KMS-11 (cell line): ENCODE measurements around the gene UBN2.

Source experiments
- H2AFZ ChIP-seq: fragments of 200-600 bp; sonication (generic); 2 replicates; pipeline ENCODE4 v1.6.1; 2016; ENCODE audit warnings: antibody characterized with exemption, mixed run types, low read depth
- H3K27ac ChIP-seq: fragments of 200-600 bp; sonication (generic); 2 replicates; pipeline ENCODE4 v1.6.1; 2016; ENCODE audit warnings: mild to moderate bottlenecking, mixed run types
- H3K27me3 ChIP-seq: fragments of 200-600 bp; sonication (generic); 2 replicates; pipeline ENCODE4 v1.6.1; 2017; ENCODE audit warnings: mild to moderate bottlenecking, low read depth, mixed run types, moderate library complexity; ENCODE audit not compliant: insufficient read depth
- H3K36me3 ChIP-seq: fragments of 200-600 bp; sonication (generic); 2 replicates; pipeline ENCODE4 v1.6.1; 2017; ENCODE audit warnings: mild to moderate bottlenecking, mixed run types; ENCODE audit not compliant: insufficient read depth
- H3K4me1 ChIP-seq: fragments of 200-600 bp; sonication (generic); 2 replicates; pipeline ENCODE4 v1.6.1; 2016; ENCODE audit warnings: mild to moderate bottlenecking, low read depth, mixed run types; ENCODE audit not compliant: poor library complexity, severe bottlenecking
- H3K4me2 ChIP-seq: fragments of 200-600 bp; sonication (generic); 2 replicates; pipeline ENCODE4 v1.7.0; 2016; ENCODE audit warnings: mild to moderate bottlenecking, mixed run types
- H3K4me3 ChIP-seq: fragments of 200-600 bp; sonication (generic); IDR thresholded peaks from 2 replicates; pipeline ENCODE4 v1.6.1; 2017; ENCODE audit warnings: low read depth, low read length, mixed read lengths; ENCODE audit not compliant: insufficient read depth
- H3K79me2 ChIP-seq: fragments of 200-600 bp; sonication (generic); 2 replicates; pipeline ENCODE4 v1.6.1; 2016; ENCODE audit warnings: low read depth, mixed run types; ENCODE audit not compliant: insufficient read depth
- H3K9ac ChIP-seq: fragments of 200-600 bp; sonication (generic); 2 replicates; pipeline ENCODE4 v1.6.1; 2016; ENCODE audit warnings: mild to moderate bottlenecking, mixed run types
- H4K20me1 ChIP-seq: fragments of 200-600 bp; sonication (generic); 2 replicates; pipeline ENCODE4 v1.6.1; 2016; ENCODE audit warnings: mild to moderate bottlenecking, mixed run types; ENCODE audit not compliant: insufficient read depth
- TF ChIP-seq, protein P1 (sequence below): fragments of 200-600 bp; sonication (generic); conservative IDR thresholded peaks from 2 replicates; pipeline ENCODE4 v1.6.1; 2017; ENCODE audit warnings: low read depth, mild to moderate bottlenecking, antibody characterized with exemption, low read length, moderate library complexity, mixed read lengths

The UBN2 gene

DNA sequence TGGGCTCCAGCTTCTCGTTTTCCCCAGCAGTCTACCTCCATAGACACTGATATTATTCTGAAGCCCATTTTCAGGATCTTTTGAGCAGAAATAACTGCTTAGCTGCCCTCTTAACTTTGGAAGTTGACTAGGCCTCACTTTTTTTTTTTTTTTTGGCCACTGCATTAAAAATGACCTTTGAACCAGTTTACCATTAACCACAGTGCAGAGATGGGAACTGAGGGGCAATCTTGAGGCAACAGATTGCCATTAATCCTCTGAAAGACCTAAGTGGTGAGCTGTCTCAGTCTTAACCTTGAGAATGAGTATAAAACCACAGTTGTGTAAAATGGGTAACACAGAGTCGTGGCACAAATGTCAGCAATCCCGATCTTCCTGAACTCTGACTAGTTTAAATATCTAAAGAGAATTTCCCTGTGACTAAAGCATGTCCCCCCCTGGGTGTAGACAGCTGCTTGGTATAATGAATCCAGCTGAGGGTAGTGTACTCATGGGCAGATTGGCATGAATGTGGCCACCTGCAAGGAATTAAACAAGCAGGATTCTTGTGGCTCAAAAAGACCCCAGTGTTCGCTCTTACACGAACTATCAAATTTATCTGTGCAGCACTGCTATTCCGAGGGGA, 64.0 kb downstream of the UBN2 start:
- Histone ChIP-seq H3K79me2 (no peaks in the 10 kb centered on the region), H2AFZ (no peak overlapping the region), H3K4me3 (no peak overlapping the region), H3K27ac (no peak overlapping the region), H3K36me3 (no peaks in the 10 kb centered on the region), H3K4me2 (no peak overlapping the region), H3K27me3 (no peaks in the 10 kb centered on the region), H3K4me1 (peaks cover 36% of the 10 kb centered on the region), H3K9ac (no peak overlapping the region), H4K20me1 (no peaks in the 10 kb centered on the region)
- TF ChIP-seq, protein P1, sequence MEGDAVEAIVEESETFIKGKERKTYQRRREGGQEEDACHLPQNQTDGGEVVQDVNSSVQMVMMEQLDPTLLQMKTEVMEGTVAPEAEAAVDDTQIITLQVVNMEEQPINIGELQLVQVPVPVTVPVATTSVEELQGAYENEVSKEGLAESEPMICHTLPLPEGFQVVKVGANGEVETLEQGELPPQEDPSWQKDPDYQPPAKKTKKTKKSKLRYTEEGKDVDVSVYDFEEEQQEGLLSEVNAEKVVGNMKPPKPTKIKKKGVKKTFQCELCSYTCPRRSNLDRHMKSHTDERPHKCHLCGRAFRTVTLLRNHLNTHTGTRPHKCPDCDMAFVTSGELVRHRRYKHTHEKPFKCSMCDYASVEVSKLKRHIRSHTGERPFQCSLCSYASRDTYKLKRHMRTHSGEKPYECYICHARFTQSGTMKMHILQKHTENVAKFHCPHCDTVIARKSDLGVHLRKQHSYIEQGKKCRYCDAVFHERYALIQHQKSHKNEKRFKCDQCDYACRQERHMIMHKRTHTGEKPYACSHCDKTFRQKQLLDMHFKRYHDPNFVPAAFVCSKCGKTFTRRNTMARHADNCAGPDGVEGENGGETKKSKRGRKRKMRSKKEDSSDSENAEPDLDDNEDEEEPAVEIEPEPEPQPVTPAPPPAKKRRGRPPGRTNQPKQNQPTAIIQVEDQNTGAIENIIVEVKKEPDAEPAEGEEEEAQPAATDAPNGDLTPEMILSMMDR, result no peak

DNA sequence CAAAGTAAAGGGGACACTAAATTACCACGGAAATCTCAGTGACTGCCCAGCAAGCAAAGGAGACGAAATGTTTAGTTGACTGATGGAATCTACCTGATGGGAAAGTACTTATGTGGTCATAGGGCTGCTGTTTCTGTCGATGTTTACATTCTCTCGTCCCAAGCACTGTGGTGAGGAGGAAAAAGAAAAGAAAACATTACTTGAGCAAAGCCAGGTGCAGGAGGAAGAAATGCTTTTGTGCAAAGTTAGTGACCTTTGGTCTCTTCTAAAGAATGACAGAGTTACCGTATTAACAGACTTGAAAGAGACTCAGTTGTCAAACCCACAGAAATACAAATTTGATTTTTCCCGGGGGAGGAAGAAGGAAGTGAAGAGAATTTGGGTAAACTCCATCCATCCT, 66.8 kb downstream of the UBN2 start:
- H2AFZ ChIP-seq, result no peak overlapping the region
- no peaks in the 10 kb centered on the region for H3K36me3 ChIP-seq
- no peak overlapping the region for H3K4me3 ChIP-seq
- H3K4me2 ChIP-seq, result peak overlapping the region; percentile 48
- TF ChIP-seq, protein P1, result no peak
- H3K4me1 ChIP-seq, result peaks cover 46% of the 10 kb centered on the region
- no peak overlapping the region for H3K9ac ChIP-seq
- no peaks in the 10 kb centered on the region for H3K79me2 ChIP-seq
- peak overlapping the region; percentile 15; the same call in 1 of the 2 replicates for H3K27ac ChIP-seq
- no peaks in the 10 kb centered on the region for H4K20me1 ChIP-seq
- H3K27me3 ChIP-seq, result no peaks in the 10 kb centered on the region

DNA sequence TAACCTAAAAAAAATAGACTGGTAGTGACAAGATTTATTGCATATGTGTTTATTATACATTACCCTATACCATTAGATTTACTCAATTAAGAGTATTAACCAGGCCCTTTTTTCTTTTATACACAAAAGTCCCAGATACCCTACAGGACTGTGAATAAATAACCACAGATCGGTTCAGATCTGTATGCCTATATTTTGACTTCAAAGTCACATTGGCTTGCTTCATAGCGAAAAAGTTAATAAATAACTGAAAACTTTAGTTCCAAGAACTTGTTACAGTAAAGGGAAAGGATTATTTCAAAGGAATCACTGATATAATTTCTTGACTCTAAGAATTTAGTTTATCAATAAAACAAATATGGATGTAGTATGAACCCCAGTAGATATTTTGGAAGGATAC, 68.3 kb downstream of the UBN2 start:
- Histone ChIP-seq H3K27me3 (no peaks in the 10 kb centered on the region), H2AFZ (no peak overlapping the region), H3K27ac (no peak overlapping the region), H3K79me2 (no peaks in the 10 kb centered on the region), H3K4me2 (no peak overlapping the region), H3K4me3 (no peak overlapping the region), H3K36me3 (no peaks in the 10 kb centered on the region), H3K9ac (no peak overlapping the region), H4K20me1 (no peaks in the 10 kb centered on the region), H3K4me1 (peaks cover 45% of the 10 kb centered on the region)
- TF ChIP-seq, protein P1, result no peak

DNA sequence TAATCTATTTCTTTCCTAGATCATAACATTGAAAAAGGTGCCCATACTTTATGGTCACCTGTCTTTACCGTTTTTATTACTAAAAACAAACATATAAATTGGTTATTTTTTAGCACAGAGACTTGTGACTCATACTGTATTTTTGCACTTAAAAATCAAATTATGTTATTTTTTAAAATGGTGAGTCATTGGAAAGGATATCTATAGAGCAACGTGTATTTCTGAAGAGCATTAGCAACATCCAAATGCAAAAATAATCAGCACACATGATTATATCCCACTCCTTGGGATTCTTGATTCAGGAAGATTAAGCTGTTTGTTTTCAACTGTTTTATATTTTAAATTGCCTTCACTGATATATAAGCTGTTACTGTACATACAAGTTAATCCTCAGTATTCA, 69.4 kb downstream of the UBN2 start:
- Histone ChIP-seq H2AFZ (no peak overlapping the region), H3K4me1 (peaks cover 34% of the 10 kb centered on the region), H3K27ac (no peak overlapping the region), H4K20me1 (no peaks in the 10 kb centered on the region), H3K4me2 (no peak overlapping the region), H3K36me3 (no peaks in the 10 kb centered on the region), H3K4me3 (no peak overlapping the region), H3K27me3 (no peaks in the 10 kb centered on the region), H3K79me2 (no peaks in the 10 kb centered on the region), H3K9ac (no peak overlapping the region)
- TF ChIP-seq, protein P1, result no peak
